GM23338 (cell line): Measurements from ENCODE around the gene ANGPTL7.

ENCODE experiments used
- CREB1 ChIP-seq: fragments of 250-450 bp; sonication (Bioruptor Pico); IDR thresholded peaks from 2 replicates; pipeline ENCODE4 v1.5.0; 2020; ENCODE audit warnings: low read depth, mild to moderate bottlenecking, moderate library complexity
- CTCF ChIP-seq, 2 experiments: fragments of 200-600 bp in 1 of 2; sonication (generic) in 1 of 2; conservative IDR thresholded peaks; 2 replicates each; pipeline versions ENCODE4 v1.5.1 to v1.6.1; 2016 to 2017; ENCODE audit warnings: antibody characterized with exemption in 2 of 2, low read depth in 2 of 2, mild to moderate bottlenecking in 2 of 2, moderate library complexity in 1 of 2
- ETS1 ChIP-seq: IDR thresholded peaks from 2 replicates; pipeline ENCODE4 v1.6.1; 2016; ENCODE audit warnings: antibody characterized with exemption
- EZH2 ChIP-seq: fragments of 200-600 bp; sonication (generic); IDR thresholded peaks from one replicate; pipeline ENCODE4 v1.8.0; 2017; ENCODE audit warnings: antibody characterized with exemption, mild to moderate bottlenecking, low read depth; ENCODE audit not compliant: unreplicated experiment
- EZH2phosphoT487 ChIP-seq: fragments of 200-600 bp; sonication (generic); IDR thresholded peaks from one replicate; pipeline ENCODE4 v1.8.1; 2018; ENCODE audit warnings: antibody characterized with exemption; ENCODE audit not compliant: unreplicated experiment
- REST ChIP-seq: IDR thresholded peaks from one replicate; pipeline ENCODE4 v1.6.1; 2018; ENCODE audit warnings: antibody characterized with exemption; ENCODE audit not compliant: unreplicated experiment

DNA sequence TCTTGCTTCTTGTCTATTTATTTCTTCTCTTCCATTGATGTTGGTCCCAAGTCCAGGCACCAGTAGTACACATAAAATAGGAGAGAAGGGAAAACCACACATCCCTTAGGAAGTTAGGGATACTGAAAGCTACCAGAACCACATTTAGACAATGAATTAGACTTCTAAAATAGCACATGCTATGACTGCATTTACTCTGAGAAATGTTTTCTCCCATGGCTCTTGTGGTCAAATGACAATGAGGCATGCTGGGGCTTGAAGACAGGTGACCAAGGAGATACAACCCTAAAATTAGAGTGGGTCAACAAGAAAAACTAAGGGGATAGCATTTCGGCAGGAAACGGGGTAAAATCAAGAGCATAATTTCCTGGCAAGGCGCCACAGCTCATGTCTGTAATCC lies 56.1 kb downstream of the ANGPTL7 start:
- TF ChIP-seq EZH2, result no peak
- no peak for TF ChIP-seq REST
- no peak for TF ChIP-seq CTCF (conservative IDR thresholded peaks at IDR 0.05; ENCODE audit: low read depth in 2 of 2)
- TF ChIP-seq EZH2phosphoT487, result no peak
- TF ChIP-seq CREB1 (CRISPR knock-in tag), result no peak
- no peak for TF ChIP-seq ETS1
